T-helper 9 cell (primary cell): Measurements from ENCODE around the gene LINGO3.
"Not testable (repeated sequence)": the region's sequence is repeated elsewhere in the genome, so short reads cannot be mapped to it uniquely, and the experiment has no call there.

Source experiments
- DNase-seq: peaks from one replicate; pipeline ENCODE4 v3.0.0-alpha.2; 2020
- total RNA-seq, 2 donors: gene quantifications; one replicate each; lab custom pipeline; 2026; lab: John Stamatoyannopoulos, UW

Gene LINGO3
- 0.97 to 2.6 reads per million in 2 donors for total RNA-seq

- DNase-seq: no peak
Measured at GRCh38 chr19:2308114-2308556, at the start of gene LINGO3. TSS of gene LINGO3 (minus strand) at chr19:2308154. CDS start at chr19:2291776, 16,378 bp downstream.

- no peak for DNase-seq
Measured at GRCh38 chr19:2356036-2356646, 48.2 kb upstream of the LINGO3 start.

GRCh38 chr19:2355168-2356035 lies 47.4 kb upstream of the LINGO3 start:
- no peak for DNase-seq

- DNase-seq: no peak
Measured at GRCh38 chr19:2354670-2355069, 46.7 kb upstream of the LINGO3 start.

GRCh38 chr19:2353887-2354592 lies 46.1 kb upstream of the LINGO3 start:
- no peak for DNase-seq

- no peak for DNase-seq
Measured at GRCh38 chr19:2353159-2353886, 45.4 kb upstream of the LINGO3 start.

GRCh38 chr19:2352121-2352520 lies 44.2 kb upstream of the LINGO3 start:
- no peak for DNase-seq

GRCh38 chr19:2351591-2351990 lies 43.6 kb upstream of the LINGO3 start:
- no peak for DNase-seq

GRCh38 chr19:2350656-2351055 lies 42.7 kb upstream of the LINGO3 start:
- DNase-seq: no peak

- DNase-seq: not testable (repeated sequence)
Measured at GRCh38 chr19:2349818-2350217, 41.9 kb upstream of the LINGO3 start.

GRCh38 chr19:2345794-2346663 lies 38.1 kb upstream of the LINGO3 start:
- DNase-seq: no peak

- no peak for DNase-seq
Measured at GRCh38 chr19:2345076-2345475, 37.1 kb upstream of the LINGO3 start.

GRCh38 chr19:2344381-2344870 lies 36.5 kb upstream of the LINGO3 start:
- DNase-seq: no peak

GRCh38 chr19:2343289-2343982 lies 35.5 kb upstream of the LINGO3 start:
- DNase-seq: no peak

GRCh38 chr19:2342656-2343288 lies 34.8 kb upstream of the LINGO3 start:
- DNase-seq: no peak

GRCh38 chr19:2341982-2342381 lies 34.0 kb upstream of the LINGO3 start:
- no peak for DNase-seq

GRCh38 chr19:2341244-2341751 lies 33.3 kb upstream of the LINGO3 start:
- no peak for DNase-seq

- no peak for DNase-seq
Measured at GRCh38 chr19:2340496-2341243, 32.7 kb upstream of the LINGO3 start.

- DNase-seq: no peak
Measured at GRCh38 chr19:2339644-2340310, 31.8 kb upstream of the LINGO3 start.
